GM21723 (cell line): ENCODE data around the gene KRT26.

Experiments
- ATAC-seq: cut with Tn5 transposase; IDR thresholded peaks from one replicate; pipeline ENCODE4 v1.9.1; 2021; ENCODE audit warnings: mild to moderate bottlenecking, moderate library complexity; ENCODE audit not compliant: unreplicated experiment

Gene KRT26

GRCh38 chr17:40734018-40734417, 38.0 kb downstream of the KRT26 start:
- no peak for ATAC-seq

DNA sequence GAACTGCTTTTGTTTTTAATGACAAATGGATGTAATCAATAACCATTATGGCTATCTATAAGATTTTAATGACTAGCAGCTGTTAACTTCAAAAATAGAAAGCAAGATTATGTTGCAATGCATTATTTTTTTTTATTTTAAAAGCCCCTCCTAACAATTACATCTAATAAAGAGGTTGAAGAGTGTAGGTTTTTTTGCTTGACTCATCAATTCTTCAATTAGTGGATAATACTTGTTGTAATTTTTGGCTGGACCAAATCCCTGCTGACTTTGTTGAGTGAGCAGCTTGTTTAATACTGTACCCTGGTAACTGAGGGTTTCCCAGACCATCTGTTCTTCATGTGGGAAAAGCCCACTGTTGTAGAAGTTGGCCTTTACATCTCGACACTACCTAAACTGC, 41.0 kb downstream of the KRT26 start:
- no peak for ATAC-seq

GRCh38 chr17:40727447-40728231, 44.4 kb downstream of the KRT26 start:
- no peak for ATAC-seq

DNA sequence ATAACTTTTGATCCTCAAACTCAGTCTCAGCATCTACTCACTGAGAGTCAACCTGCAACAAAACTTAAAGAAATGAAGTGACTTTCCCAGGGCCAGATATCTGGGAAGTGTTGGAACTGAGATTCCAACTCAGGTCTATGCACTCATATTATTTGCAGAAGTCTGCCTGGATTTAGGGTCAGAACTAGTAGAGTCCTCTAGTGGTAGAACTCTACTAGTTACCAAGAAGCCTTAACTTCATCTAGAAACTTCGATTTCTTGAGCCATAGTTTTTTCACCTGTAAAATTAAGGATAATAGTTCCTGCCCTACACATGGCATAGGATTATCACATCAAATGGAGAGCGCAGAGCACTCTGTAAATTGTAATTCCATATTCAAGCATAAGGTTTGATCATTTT, 45.1 kb downstream of the KRT26 start:
- ATAC-seq = no peak

DNA sequence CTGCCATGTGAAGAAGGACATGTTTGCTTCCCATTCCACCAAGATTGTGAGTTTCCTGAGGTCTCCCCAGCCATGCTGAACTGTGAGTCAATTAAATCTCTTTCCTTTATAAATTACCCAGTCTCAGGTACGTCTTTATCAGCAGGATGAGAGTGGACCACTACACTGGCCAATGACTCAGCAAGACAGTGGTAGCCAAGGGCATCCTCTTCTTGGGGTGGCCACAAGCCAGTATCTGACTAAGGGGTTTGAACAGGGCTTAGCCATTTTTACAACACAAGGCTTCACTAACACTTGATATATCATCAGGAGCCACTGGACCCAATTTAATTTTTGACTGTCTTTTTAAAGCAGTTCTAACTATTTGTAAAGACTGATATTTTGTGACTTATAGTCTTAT, 47.3 kb downstream of the KRT26 start:
- no peak for ATAC-seq

DNA sequence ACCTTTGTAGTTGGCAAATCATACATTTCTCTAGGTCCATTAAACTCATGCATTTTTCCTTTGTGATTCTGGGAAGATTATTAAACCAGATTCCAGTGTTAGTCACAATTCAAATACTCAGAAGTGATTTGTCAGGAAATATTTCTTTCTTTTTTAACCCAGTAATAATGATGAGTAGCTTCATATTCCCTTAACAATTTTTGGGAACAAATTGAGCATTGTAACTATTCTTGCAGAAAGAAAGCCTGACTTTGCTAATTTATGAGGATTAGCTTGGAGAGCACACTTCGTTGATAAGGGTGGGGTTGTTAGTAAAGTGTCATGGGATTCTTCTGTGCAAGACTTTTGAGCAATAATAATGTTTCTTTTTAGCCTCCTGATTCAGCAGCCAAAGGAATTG, 49.8 kb downstream of the KRT26 start:
- no peak for ATAC-seq

DNA sequence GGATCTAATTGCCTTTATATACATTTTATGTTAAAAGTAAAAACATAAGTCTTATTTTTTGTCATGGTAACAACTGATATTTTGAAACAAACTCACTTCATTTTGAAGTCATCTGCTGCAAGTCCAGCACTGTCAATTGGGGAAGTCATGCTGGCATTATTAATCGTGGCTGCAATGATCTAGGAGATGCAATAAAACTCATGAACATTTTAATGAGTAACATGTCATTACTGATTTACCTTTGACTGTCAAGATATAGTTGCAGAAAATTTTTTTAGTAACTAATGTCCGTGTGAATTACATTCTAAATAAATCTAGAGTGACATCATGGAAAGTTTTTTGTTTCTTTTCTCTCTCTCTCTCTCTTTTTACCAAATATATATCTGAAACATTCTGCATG, 51.1 kb downstream of the KRT26 start:
- no peak for ATAC-seq

- no peak for ATAC-seq
Measured at GRCh38 chr17:40718930-40719329, 53.1 kb downstream of the KRT26 start.

GRCh38 chr17:40717776-40718175, 54.2 kb downstream of the KRT26 start:
- ATAC-seq = no peak
